GM21367 (cell line): ENCODE results near the gene GALNT2.

Experiments used
- ATAC-seq: cut with Tn5 transposase; IDR thresholded peaks from one replicate; pipeline ENCODE4 v1.9.1; 2021; ENCODE audit not compliant: unreplicated experiment

GALNT2 gene

DNA sequence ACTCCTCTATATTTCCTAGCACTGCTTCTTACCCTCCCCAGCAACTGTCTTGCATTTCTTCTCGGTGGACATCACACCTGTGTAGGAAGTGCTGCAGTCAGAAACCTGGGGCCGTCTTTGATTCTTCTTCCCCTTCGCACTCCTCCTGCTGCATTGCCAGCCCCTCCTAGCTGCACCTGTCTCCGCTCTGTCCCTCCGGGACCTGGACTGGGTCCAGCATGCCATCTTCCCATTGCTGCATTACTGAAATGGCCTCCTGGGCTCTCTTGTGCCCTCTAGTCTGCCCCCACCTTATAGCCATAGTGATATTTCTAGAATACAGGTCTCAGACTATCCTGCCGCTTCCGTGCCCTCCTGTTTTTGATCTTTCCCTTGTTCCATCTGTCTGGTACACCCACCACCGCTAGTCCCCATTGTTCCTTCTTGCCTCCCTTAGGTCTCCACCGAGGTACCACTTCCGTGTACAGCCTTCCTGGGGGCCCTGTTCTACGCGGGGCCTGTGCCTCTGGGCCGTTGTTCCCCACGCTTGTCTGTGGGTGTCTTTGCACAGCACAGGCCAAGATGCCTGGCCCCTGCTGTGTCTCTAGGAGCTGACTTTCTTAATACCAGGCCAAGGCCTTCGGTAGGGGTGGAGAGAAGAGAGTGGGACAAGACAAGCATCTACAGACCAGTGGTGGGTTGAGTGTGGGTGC lies 107.6 kb downstream of the GALNT2 start:
- ATAC-seq, result no peak

GRCh38 chr1:230175163-230175747 lies 108.2 kb downstream of the GALNT2 start:
- no peak for ATAC-seq

DNA sequence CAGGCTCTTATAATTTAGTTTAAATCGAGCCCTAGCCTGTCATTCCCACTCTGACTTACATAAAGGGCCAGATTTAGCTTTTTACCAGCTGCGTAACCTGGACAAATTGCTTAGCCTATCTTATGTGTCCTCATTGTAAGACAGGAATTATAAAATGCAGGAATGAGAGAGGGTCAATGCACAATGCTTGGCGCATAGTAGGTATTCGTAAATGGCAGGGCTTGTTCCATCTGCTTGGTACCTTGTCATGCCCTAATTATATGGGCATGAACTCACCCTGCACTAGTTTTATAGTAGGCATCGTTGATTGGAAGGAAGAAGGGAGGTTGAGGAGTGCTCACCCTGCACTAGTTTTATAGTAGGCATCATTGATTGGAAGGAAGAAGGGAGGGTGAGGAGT lies 108.8 kb downstream of the GALNT2 start:
- no peak for ATAC-seq

DNA sequence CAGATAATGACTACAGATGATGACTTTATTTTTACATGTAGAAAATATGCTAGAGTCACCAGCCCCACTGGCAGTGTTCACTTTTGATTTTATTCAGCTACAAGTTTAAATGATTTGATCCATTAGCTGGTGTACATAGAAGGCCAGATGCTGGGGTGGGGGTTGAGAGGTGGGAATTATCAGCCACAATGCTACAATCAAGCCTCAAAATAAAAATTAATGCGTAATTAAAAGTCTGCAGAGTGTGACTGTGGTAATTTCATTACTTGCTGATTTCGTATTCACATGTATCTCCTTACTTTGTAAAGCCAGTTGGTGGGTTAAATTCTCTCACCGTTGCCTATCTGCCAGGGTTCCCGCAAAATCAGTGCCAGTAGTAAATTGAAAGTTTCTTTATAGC lies 109.3 kb downstream of the GALNT2 start:
- no peak for ATAC-seq

GRCh38 chr1:230176871-230177411 lies 109.9 kb downstream of the GALNT2 start:
- ATAC-seq, result no peak

DNA sequence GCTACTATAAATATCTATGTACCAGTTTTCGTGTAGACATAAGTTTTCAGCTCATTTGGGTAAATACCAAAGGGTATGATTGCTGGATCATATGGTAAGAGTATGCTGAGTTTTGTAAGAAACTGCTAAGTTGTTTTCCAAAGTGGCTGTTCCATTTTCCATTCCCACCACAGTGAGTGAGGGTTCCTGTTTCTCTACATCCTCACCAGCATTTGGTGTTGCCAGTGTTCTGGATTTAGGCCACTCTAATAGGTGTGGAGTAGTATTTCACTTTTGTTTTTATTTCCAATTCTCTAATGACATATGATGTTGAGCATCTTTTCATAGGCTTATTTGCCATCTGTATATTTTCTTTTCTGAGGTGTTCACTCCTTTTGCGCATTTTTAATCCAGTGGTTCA lies 112.2 kb downstream of the GALNT2 start:
- ATAC-seq, result no peak

GRCh38 chr1:230185076-230186001 lies 118.3 kb downstream of the GALNT2 start:
- ATAC-seq, result no peak

- no peak for ATAC-seq
These were observed 119.2 kb downstream of the GALNT2 start for GRCh38 chr1:230186003-230186863.

DNA sequence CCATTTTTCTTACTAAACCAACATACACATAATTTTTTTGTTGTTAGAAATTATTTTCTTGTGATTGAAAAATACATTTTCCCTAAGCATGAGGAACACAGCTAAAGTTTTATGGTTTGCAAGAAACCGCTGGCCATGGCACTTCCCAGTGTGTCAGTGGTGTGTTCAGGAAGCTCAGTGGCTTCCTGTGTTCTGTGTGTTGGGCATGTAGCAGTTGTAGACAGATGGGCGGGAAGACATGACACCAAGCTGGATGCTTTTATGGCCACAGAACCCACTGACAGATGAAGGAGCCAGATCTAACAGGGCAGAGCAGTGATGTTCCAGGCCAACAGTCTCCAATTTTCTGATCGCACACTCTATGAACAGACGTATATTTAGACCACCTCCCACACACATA lies 119.8 kb downstream of the GALNT2 start:
- ATAC-seq, result no peak

GRCh38 chr1:230187290-230187689 lies 120.3 kb downstream of the GALNT2 start:
- no peak for ATAC-seq

DNA sequence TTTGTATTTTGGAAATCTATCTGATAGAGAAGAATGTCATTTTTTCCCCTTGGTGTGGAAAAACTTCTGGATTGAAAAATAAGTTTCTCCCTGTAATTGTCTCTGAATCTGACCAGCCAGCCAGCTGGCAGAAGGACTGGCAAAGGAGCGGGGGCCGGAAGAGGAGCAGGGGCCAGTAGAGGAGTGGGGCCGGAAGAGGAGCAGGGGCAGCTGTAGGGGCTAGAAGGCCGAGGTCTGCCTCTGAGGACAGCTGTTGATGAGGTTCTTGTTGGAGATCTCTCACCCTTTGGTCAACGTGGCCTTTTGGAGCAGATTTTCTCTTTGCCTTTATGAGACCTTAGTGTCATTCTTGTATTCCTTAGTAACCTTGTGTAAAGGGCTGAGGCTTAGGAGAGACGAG lies 121.8 kb downstream of the GALNT2 start:
- ATAC-seq, result no peak

DNA sequence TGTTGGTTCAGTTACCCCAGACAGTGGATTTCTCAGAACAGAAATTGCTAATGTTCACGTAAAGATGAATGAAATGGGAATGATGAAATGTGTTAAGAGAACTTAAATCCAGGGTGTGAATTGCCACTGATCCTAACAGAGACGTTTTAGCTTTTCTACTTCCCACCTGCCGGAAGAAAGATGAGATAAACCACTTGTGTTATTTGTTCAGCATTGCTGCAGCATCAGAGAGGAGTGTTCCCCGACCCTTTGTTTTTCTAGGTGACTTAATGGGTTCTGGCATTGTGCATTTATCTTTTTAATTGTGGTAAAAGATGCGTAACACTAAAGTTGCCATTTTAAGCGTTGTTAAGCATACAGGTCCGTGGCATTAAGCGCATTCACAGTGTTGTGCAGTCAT lies 122.3 kb downstream of the GALNT2 start:
- ATAC-seq, result no peak

- ATAC-seq, result no peak
These were observed 122.8 kb downstream of the GALNT2 start for GRCh38 chr1:230189824-230190223.

GRCh38 chr1:230191079-230191804 lies 124.2 kb downstream of the GALNT2 start:
- ATAC-seq, result no peak

- ATAC-seq, result no peak
These were observed 124.8 kb downstream of the GALNT2 start for GRCh38 chr1:230191855-230192254.

DNA sequence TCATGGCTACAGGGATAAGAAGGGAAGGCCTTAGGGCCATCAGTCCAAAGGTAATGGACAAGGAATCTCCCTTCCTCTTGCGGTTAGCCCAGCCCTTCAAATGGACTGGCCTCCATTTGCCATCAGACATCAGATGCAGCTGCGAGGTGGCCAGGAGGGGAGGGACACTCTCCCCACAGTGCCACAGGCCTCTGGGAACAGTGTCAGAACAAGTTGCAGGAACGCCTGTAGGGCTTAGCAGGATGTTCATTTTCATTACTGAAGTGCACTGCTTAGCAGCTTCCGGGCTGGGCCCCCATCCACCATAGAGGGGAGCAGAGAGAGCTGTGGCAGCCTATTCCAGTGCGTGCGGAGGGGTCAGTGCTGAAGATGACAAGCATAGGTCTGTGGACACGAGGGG lies 127.5 kb downstream of the GALNT2 start:
- no peak for ATAC-seq

GRCh38 chr1:230195199-230195598 lies 128.2 kb downstream of the GALNT2 start:
- no peak for ATAC-seq

DNA sequence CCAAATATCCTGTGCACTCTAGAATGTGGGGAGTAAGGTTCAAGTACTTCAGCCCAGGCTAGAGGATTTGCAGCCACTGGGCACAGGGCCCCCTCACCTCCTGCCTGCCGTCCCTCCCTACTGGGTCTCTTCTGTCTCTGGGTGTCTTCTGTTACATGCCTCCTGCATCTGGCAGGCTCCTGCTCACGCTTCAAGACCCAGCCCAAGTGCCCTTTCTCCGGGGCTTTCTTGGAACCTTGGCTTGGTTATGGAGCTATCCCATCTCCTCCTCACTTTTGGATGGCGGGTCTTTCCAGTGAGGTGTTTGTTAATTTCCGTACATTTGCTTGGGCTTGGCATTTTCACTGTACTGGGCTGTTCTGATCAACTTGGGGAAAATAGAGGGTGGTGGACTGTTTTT lies 129.0 kb downstream of the GALNT2 start:
- ATAC-seq, result no peak

- ATAC-seq, result no peak
These were observed 130.9 kb downstream of the GALNT2 start for GRCh38 chr1:230197644-230198567.
